Kidney glomerular epithelial cell (primary cell): Measurements from ENCODE around the gene TFB1M.

ENCODE experiments used
- DNase-seq: peaks from one replicate; lab custom pipeline; 2025; lab: John Stamatoyannopoulos, UW

Gene TFB1M

GRCh38 chr6:155263373-155264063, 50.8 kb downstream of the TFB1M start, which contains the start of gene CLDN20:
CLDN20 (plus strand) TSS chr6:155264013; CDS start chr6:155275720, 11,707 bp downstream.
- no peak for DNase-seq

DNA sequence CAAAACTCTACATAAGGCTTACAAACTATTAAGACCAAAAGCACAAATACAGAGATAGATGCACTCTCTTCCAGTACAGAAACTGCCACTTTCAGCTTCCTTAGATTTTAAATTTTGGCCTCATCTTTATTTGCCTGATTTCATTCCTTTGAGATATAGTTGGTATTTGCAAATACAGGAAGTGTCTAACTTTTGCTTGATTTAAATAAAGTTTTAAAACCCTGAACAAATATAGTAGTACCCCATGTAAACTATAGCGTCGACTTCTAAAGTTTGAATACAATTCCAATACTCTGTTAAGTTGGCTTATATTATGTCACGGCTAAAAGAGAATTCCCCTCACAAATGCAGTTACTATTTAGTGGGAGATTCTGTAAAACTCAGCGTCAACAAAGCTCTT, 51.6 kb downstream of the TFB1M start:
- no peak for DNase-seq

DNA sequence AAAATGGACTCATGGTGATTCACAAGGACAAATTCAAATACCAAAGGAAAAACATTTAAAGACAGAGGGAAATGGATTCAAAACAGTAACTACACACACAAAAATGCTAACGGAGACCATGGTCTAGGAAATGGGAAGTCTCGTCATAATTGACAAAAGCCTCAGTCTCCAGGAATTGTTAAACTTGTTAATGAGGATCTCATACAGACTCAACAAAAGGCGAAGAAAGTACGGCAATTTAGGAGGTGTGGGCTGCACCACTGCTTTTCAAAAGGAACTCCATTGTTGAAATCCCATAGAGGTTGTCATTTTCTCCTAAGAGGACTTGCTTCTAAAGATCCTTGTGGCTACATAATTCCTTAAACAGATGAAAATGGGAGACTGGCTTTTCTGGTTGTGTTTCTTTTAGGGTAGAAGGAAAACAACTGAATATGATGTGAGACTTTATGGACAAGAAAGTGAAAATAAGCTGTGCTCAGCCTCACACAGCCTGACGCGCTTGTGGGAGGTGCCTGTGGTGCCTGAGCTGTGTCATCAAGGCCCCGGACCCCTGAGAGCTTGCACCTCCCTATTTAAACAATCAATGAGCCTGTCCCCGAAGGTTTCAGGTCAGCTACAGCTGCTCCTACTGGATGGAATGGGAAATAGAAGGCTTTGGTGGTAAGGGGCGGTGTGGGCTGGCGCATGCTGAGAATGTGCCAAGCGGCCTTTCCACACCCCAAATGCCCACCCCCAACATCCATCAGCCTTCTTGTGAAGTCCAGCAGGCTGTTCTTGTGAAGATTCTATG, 53.0 kb downstream of the TFB1M start:
- DNase-seq: no peak

DNA sequence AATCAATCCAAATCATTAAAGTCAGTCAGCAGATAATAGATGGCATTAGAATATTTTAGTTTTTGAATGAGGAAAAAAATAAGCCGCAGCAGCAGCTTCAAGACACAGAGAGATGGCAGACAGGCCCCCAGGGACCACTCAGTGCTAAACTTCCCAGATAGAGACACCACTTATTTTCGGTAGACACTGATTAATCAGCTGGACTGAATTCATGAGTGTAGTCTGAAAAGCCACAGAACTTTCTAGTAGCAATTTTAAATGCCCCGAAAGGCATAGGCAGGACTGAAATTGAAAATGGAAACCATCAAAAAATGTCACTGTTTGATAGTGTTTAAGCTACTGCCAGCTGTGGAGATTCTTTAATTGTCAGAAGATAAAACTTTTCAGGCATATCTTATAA, 53.6 kb downstream of the TFB1M start:
- DNase-seq: no peak

DNA sequence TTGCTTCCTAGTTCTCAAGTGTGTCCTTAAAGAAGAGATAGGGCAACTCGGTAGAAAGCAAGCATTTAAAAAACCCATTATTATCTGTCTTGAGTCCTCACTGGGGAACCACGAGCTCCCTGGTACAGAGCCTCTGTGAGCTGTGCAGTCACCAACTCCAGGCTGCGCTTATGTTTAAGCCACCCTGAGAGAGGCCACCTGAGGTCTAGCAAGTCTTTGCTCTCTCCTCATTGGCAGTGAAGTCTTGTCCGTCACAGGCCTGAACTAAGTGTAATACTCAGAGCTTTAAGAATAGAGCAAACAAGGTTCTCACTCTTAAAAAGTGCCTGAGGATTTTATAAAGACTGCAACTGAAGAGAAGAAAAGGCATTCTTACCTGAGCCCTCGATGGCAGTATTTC, 54.4 kb downstream of the TFB1M start:
- DNase-seq: no peak

DNA sequence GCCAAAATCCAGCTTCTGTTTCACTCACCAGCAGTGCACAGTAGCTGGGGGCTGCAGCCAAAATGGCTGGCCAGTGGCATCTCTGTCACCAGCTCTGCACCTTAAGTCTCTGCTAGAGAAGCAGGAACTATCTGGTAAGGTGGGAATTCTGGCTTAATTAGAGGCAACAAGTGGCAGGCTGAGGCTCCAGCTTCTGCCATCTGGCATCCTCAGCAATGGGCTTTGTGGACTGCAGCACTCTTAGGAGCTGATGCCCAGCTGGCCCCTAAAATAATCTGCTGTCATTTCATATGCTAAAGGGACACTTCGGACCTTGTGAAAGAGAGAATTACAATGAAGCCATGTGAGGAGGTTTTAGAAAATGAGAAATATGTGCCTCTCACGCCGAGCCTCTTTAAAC, 55.1 kb downstream of the TFB1M start:
- DNase-seq: no peak

DNA sequence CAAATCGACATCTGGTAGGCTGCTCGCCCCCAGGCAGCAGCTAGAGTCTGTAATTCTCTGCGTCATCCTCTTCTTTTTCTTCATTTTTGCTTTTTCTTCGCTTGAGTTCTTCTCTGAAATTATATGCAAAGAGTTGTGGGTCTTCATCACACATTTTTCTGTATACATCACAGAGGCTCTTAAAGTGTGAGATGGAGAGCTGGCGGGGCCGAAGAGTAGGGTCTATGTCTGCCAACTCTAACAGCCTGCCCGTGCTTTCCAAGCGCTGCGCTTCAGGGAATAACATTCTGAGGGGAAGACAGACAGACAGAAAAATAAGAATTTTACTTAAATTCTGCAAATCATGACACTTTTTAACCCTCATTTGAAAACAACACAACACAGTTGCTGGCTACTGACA, 56.5 kb downstream of the TFB1M start:
- DNase-seq: no peak

GRCh38 chr6:155256122-155256795, 58.0 kb downstream of the TFB1M start:
- DNase-seq: no peak

DNA sequence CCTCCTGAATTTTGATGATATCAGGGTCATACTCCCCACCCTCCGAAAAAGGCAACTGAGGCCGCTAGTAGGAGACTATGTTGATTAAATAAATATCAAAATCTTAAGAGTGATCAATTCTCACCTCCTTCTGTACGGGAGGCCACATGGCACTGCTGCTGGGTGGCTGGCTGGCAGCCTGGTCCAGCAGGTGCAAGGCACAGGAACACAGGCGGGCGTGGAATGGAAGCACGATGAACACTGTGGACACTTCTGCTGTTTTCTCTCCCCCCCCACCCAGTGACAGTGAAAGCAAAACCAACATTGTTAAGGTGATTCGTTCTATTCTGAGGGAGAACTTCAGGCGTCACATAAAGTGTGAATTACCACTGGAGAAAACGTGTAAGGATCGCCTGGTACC, 60.1 kb downstream of the TFB1M start:
- DNase-seq: no peak

GRCh38 chr6:155253337-155253736, 60.9 kb downstream of the TFB1M start:
- DNase-seq: no peak

DNA sequence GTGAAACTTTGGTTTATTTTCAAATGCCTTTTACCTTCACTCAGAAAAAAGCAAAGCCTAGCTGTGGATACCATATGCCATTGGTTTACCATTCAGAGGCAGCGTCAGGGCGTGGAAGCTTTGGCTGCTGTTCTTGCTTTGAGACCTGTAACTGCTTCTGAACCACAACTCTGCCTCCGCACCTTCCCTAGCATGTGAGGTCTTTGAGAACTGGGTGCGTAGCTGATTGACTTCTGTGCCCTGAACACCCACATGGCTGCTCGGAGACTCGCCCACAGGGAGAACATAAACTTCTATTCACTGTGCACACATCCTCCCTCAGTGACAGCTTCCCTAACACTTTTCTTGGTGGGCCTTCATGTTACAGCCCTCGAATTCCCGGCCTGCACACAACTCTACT, 61.7 kb downstream of the TFB1M start:
- no peak for DNase-seq

GRCh38 chr6:155250701-155251381, 63.4 kb downstream of the TFB1M start:
- no peak for DNase-seq

DNA sequence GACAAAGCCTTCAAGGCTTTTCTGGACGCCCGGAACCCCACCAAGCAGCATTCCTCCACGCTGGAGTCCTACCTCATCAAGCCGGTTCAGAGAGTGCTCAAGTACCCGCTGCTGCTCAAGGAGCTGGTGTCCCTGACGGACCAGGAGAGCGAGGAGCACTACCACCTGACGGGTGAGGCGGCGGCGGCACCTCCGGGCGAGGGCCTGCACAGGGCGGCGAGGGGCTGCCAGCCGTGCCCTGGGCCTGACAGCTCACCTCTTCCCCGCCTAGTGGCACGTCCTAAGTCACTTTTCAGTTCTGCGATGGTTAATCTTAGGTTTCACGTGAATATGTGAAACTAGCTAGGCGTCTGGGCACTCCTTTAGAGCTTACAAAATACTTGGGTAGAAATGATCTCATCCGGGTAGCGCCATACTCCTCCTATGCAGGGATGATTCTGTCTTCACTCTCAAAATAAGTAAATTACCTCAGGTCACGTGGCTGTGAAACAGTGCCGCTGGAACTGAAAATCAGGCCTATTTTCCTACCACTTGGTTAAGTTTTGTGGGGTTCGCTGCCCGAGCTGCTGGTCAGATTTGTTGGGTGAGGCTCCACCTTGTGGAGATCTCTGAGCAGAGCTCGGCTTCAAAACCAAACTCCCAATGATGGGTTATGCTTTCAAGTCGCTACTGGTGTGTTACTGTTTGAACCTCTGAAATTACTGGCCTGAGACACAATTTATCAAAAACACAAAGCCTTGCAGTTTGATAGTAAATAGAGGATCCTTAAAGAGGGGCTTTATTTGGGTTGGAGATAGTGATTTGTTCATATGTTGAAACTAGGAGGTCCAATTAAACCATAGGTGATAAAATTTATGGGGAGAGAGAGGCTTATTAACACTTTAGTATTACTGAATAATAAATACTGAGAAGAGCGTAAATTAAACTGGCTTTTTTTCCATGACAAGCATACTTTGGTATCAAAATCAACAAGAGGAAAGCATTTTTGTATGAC, 66.0 kb downstream of the TFB1M start:
- DNase-seq: peak; percentile 50

DNA sequence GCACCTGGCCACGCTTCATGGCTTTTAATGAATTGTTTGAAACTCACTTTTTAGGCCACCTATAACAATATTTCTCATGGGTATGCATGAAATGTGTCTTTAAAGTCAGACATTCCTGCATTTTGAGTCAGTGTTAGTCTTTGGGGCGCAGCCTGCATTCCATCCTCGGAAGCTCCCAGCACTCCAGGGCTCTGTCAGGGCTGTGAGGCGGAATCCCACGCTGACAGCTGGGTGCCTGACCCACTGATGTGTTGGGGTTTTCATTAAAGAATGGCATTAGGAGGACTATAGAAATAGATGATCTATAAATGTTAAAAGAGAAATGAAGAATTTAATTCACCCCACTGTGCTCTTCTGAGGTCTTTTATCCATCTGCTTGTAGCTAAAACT, 66.7 kb downstream of the TFB1M start:
- DNase-seq: peak; percentile 75

DNA sequence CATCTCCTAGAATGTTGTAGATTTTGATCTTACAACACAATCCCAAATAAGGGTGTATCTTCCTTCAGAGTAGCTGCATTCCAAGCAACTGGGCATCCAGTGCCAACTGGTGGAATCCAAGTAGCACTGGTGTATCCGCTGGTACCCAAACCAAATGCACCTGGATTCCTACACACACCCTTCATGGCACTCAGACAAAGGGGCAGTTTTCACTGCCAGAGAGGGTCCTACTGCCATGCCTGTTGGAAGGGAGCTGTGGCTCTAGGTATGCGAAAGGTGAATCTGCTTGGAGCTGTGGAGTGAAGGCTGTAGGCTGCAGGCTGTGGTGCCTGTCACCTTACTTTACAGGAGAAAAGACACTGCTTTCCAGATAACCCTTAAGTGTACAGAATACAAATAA, 67.5 kb downstream of the TFB1M start:
- DNase-seq: no peak

GRCh38 chr6:155245831-155246230, 68.5 kb downstream of the TFB1M start:
- no peak for DNase-seq

DNA sequence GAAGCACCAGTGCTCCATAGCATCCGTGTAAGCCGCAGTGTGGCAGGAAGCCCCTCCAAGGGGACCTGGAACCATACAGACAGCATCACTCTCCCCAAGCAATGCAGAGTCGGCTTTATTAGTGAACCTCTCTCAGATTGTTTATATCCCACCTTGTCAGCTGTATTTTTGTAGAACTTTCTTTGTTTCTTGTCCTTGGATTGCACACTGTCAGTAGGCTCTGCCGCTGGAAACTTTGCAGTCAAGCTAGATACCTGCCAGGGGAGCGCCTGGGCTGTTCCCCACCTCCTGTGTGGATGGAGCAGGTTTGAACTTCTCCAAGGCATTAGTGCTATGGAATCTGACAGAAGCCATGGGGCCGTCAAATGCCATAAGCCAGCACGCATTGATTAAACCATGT, 69.1 kb downstream of the TFB1M start:
- DNase-seq: no peak

DNA sequence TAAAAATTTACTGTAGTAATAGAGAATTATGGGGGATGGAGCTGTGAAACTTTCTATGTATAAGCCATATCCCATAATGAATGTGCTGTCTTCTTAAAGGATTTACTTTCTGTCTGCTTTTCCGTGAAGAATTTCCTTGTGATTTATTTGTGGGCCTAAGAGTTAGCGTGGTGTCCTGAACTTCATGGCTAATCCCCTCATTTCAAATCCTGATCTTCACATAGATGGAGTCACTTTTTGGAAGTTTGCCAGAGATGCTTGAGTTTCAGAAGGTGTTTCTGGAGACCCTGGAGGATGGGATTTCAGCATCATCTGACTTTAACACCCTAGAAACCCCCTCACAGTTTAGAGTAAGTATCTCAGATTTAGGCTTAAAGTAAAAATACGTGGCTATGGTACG, 69.8 kb downstream of the TFB1M start:
- DNase-seq: no peak

DNA sequence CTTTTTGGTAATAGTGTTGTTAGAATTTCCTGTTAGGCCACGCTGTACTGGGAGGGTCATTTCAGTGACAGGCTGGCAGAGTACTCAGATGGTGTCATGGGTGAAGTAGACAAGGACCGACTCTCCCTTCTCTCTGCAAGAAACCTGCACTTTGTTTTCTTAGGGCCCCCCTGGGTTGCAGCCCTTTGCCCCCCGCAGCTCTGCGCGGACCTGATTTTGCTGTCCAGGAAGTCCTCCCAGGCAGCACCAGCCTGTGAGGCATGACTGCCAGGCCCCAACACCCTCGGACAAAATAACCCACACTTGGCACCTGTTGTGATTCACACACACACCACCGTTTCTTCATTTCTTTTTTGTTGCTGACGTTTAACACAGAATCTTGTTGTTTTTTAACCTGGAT, 72.3 kb downstream of the TFB1M start:
- DNase-seq: no peak

DNA sequence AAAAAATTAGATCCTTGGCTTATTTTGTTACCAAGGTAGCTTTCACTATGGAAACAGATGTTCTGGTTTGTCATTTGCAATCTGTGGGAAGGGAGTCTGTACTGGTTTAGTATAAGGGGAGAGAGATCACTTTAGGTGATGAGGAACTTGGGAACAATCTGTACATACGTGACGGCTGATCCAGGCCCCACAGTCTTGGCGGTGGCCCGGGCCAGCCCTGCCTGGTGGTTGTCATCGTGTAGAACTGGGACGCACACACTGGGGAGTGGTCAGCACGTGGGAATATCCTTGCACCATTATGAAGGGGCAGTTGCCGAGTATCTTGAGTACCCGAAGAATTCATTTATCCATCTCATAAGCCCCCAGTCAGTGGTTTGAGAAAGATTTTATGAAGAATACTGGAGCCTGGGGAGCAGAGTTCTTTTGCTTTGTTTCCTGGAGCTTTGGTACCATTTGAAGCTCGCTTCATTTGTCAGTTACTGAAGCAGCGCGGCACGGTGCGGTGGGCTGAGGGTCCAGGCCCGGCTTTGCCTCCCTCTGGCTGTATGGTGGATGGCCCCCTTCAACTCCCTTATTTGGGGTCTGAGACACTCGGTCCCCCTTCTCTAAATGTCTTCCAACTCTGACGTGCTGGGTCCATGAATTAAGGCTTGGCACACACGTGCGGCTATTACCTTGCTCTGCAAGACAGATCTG, 73.2 kb downstream of the TFB1M start:
- DNase-seq: no peak

DNA sequence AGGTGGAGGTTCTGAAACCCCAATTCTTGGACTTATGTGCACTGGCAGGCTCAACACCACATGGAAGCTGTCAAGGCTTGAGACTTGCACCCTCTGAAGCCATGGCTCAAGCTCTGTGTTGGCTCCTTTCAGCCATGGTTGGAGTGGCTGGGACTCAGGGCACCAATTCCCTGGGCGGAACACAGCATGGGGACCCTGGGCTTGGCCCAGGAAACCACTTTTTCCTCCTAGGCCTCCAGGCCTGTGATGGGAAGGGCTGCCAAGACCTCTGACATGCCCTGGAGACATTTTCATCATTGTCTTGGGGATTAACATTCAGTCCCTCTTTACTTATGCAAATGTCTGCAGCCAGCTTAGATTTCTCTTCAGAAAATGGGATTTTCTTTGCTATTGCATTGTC, 76.7 kb downstream of the TFB1M start:
- DNase-seq: no peak
